ENCODE results near the gene AP3D1.

DNA sequence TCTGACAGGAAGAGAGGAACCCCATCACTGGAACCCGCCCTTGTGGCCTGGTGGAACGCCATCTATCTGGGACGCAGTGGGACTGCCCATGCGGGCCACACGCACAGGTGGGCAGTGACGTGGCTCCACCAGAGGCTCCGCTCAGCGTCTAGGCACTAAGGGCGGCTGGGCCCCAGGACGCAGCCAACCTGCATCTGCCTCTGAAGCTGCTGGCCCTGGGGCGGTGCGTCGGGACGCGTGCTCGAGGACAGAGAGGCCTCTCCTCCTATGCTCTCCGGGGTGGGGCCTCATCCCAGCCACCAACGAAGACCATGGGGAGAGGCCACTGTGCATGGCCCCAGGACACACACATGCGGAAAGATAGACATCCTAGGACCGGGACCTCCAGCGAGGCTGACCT, 36.5 kb downstream of the AP3D1 start:
- no peak for TF ChIP-seq POLR2A (IDR thresholded peaks at IDR 0.05)
- TF ChIP-seq, protein P1, sequence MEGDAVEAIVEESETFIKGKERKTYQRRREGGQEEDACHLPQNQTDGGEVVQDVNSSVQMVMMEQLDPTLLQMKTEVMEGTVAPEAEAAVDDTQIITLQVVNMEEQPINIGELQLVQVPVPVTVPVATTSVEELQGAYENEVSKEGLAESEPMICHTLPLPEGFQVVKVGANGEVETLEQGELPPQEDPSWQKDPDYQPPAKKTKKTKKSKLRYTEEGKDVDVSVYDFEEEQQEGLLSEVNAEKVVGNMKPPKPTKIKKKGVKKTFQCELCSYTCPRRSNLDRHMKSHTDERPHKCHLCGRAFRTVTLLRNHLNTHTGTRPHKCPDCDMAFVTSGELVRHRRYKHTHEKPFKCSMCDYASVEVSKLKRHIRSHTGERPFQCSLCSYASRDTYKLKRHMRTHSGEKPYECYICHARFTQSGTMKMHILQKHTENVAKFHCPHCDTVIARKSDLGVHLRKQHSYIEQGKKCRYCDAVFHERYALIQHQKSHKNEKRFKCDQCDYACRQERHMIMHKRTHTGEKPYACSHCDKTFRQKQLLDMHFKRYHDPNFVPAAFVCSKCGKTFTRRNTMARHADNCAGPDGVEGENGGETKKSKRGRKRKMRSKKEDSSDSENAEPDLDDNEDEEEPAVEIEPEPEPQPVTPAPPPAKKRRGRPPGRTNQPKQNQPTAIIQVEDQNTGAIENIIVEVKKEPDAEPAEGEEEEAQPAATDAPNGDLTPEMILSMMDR (IDR thresholded peaks at IDR 0.05) = no peak
